ENCODE results near the gene ARNT2.
A peak's percentile ranks its signal among the peaks of the same experiment; 100 is the strongest.

ARNT2 gene

GRCh38 chr15:80551348-80551747, 147.2 kb downstream of the ARNT2 start:
- H3K4me1 Mint-ChIP-seq: no peaks in the 10 kb centered on the region
- TF ChIP-seq, protein P1, sequence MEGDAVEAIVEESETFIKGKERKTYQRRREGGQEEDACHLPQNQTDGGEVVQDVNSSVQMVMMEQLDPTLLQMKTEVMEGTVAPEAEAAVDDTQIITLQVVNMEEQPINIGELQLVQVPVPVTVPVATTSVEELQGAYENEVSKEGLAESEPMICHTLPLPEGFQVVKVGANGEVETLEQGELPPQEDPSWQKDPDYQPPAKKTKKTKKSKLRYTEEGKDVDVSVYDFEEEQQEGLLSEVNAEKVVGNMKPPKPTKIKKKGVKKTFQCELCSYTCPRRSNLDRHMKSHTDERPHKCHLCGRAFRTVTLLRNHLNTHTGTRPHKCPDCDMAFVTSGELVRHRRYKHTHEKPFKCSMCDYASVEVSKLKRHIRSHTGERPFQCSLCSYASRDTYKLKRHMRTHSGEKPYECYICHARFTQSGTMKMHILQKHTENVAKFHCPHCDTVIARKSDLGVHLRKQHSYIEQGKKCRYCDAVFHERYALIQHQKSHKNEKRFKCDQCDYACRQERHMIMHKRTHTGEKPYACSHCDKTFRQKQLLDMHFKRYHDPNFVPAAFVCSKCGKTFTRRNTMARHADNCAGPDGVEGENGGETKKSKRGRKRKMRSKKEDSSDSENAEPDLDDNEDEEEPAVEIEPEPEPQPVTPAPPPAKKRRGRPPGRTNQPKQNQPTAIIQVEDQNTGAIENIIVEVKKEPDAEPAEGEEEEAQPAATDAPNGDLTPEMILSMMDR (IDR thresholded peaks at IDR 0.05): no peak
- peaks cover 22% of the 10 kb centered on the region for H3K36me3 Mint-ChIP-seq (ENCODE audit: low read depth)
- H3K9me3 Mint-ChIP-seq: no peaks in the 10 kb centered on the region
- DNase-seq: no peak
- no peak overlapping the region for H3K4me3 Mint-ChIP-seq
- peak overlapping the region; percentile 40 for H3K27ac Mint-ChIP-seq
- H3K27me3 Mint-ChIP-seq (ENCODE audit: low read depth, poor library complexity): peaks cover under 1% of the 10 kb centered on the region

GRCh38 chr15:80554560-80554959, 150.4 kb downstream of the ARNT2 start:
- peaks cover 6% of the 10 kb centered on the region for H3K4me1 Mint-ChIP-seq
- no peak for DNase-seq
- peaks cover 37% of the 10 kb centered on the region for H3K36me3 Mint-ChIP-seq (ENCODE audit: low read depth)
- peaks cover 7% of the 10 kb centered on the region for H3K27me3 Mint-ChIP-seq (ENCODE audit: low read depth, poor library complexity)
- no peak overlapping the region for H3K4me3 Mint-ChIP-seq
- H3K27ac Mint-ChIP-seq: no peak overlapping the region
- no peaks in the 10 kb centered on the region for H3K9me3 Mint-ChIP-seq
- TF ChIP-seq, protein P1 (IDR thresholded peaks at IDR 0.05): no peak

DNA sequence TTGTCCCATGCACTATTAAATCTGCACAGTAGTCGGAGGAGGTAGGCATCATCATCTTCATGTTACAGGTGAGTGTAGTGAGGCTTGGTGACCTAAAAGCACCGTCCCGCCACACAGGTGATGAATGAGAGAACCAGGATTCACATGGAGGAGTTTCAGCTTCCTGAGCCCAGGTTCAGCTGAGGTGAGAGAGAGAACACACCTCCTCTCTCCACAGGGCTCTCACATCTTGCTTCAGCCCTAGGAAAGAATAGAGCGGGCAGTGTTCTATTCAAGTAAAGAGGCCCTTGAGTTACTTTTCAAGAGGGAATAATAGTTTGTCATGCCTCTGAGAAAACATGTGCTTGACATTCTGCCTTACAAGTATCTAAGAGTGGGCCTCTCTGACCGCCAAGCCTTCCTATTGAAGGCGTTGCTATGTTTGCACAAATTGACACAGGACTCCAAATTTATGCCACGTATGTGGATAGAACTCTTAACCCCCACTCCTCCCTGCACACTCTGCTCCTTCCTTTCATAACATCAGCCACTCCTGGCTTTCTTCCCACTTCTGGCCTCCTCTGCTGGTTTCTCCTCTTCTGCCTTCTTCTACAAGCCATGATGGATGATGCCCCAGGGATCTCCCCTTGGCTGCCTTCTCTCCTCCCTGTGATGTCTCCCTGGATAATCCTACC, 152.6 kb downstream of the ARNT2 start:
- Mint-ChIP-seq H3K9me3 (no peaks in the 10 kb centered on the region), H3K27ac (no peak overlapping the region), H3K27me3 (ENCODE audit: low read depth, poor library complexity) (peaks cover 7% of the 10 kb centered on the region), H3K4me3 (no peak overlapping the region), H3K4me1 (peaks cover 19% of the 10 kb centered on the region), H3K36me3 (ENCODE audit: low read depth) (peaks cover 37% of the 10 kb centered on the region)
- DNase-seq: no peak
- TF ChIP-seq, protein P1 (IDR thresholded peaks at IDR 0.05): no peak

GRCh38 chr15:80557441-80558234, 153.5 kb downstream of the ARNT2 start:
- H3K27ac Mint-ChIP-seq: no peak overlapping the region
- H3K36me3 Mint-ChIP-seq (ENCODE audit: low read depth): peaks cover 33% of the 10 kb centered on the region
- peaks cover 19% of the 10 kb centered on the region for H3K4me1 Mint-ChIP-seq
- H3K9me3 Mint-ChIP-seq: no peaks in the 10 kb centered on the region
- H3K4me3 Mint-ChIP-seq: no peak overlapping the region
- TF ChIP-seq, protein P1 (IDR thresholded peaks at IDR 0.05): no peak
- H3K27me3 Mint-ChIP-seq (ENCODE audit: low read depth, poor library complexity): peaks cover 7% of the 10 kb centered on the region
- no peak for DNase-seq

DNA sequence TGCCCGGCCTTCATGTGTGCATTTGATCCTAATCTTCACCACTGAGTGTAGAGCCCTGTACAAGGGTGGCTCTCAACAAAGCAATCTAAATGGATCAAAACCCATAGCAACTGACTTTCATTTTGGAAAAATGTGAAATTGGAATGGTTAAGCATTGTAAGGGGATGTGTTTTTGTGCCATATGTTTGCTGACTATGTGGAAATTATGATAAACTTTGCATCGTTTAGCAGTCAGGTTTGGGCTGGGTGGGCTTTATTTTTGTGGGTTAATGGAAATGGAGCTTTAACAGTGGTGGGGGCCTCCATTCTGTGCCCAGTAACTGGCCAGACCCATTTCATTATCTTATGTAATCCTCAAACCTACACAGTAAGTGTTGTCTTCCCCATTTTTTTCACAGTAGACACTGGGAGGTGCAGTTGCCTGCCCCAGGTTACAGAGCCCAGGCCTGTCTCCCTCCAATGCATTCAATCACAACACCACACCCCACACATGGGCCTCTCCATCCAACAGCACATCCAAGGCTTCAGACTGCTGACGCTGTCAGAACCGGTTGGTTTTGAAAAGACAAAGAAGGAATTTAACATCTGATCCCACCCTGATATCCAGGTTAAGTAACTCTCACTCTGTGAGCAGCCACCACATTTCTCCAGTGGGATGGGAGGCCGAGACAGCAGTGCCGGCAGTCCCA, 154.6 kb downstream of the ARNT2 start:
- Mint-ChIP-seq H3K36me3 (ENCODE audit: low read depth) (peaks cover 33% of the 10 kb centered on the region), H3K27ac (no peak overlapping the region), H3K4me1 (peaks cover 28% of the 10 kb centered on the region), H3K4me3 (no peak overlapping the region), H3K9me3 (no peaks in the 10 kb centered on the region), H3K27me3 (ENCODE audit: low read depth, poor library complexity) (peaks cover 7% of the 10 kb centered on the region)
- no peak for DNase-seq
- TF ChIP-seq, protein P1 (IDR thresholded peaks at IDR 0.05): no peak

Measured in nephron progenitor cell (in vitro differentiated cells).